Activated CD8-positive, alpha-beta memory T cell treated with anti-CD3 and anti-CD28 coated beads, Interleukin-2, amount 10 ng/mL, durations not matched to agents 7 days and 5 days (primary cell): Measurements from ENCODE around the gene SHOX. TPM values are rescaled to one million over a fixed set of nuclear protein-coding genes. Genes with fewer than 3 reads are reported as not detected.
"Not testable (repeated sequence)": the region's sequence is repeated elsewhere in the genome, so short reads cannot be mapped to it uniquely, and the experiment has no call there.

Experiments
- ATAC-seq: fragments of 150-1000 bp; cut with Tn5 transposase; one replicate; pipeline ENCODE4 v1.10.0; 2021; ENCODE audit warnings: moderate library complexity
- CTCF ChIA-PET: fragments of 350-600 bp; sonication (Branson Sonifier 250); formaldehyde crosslinking; loops from one replicate; lab custom pipeline; 2021; ENCODE audit warnings: antibody characterized with exemption; lab: Charles Lee
- DNase-seq: peaks from one replicate; pipeline ENCODE4 v3.0.0-alpha.2; 2020
- H3K27ac Mint-ChIP-seq: one replicate; pipeline ENCODE4 v1.8.0; 2021; ENCODE audit warnings: mild to moderate bottlenecking, mixed read lengths
- H3K27me3 Mint-ChIP-seq: one replicate; pipeline ENCODE4 v1.8.0; 2021; ENCODE audit warnings: mixed read lengths
- H3K36me3 Mint-ChIP-seq: one replicate; pipeline ENCODE4 v1.8.0; 2021; ENCODE audit warnings: mild to moderate bottlenecking, mixed read lengths
- H3K4me1 Mint-ChIP-seq: one replicate; pipeline ENCODE4 v1.8.0; 2021; ENCODE audit warnings: mixed read lengths
- H3K4me3 Mint-ChIP-seq: one replicate; pipeline ENCODE4 v1.8.0; 2021; ENCODE audit warnings: mild to moderate bottlenecking, moderate library complexity, mixed read lengths
- H3K9me3 Mint-ChIP-seq: one replicate; pipeline ENCODE4 v1.8.0; 2022; ENCODE audit warnings: low read depth, mixed read lengths
- total RNA-seq, 2 experiments: library from RNA; stranded (reverse); gene quantifications; one replicate each; pipeline ENCODE4 v1.2.3, GENCODE V29; 2021

Gene SHOX
- not detected for total RNA-seq

- Mint-ChIP-seq H3K27ac (peak within 1 kb of the TSS; percentile 48), H3K9me3 (peaks cover 5% of the 10 kb centered on the region), H3K4me3 (no peak within 1 kb of the TSS), H3K27me3 (peaks cover 71% of the 10 kb centered on the region), H3K4me1 (no peaks in the 10 kb centered on the region), H3K36me3 (peaks cover 4% of the 10 kb centered on the region)
- CTCF ChIA-PET = no interaction called here
- DNase-seq = no peak
- no peak for ATAC-seq
Measured at GRCh38 chrX:630612-631496, at the start of gene SHOX. Gene SHOX, plus strand, starts transcription at chrX:630791. Its CDS starts 107 bp downstream, at chrX:630898.

GRCh38 chrX:581066-581465 is 49.5 kb upstream of the SHOX start:
- H3K9me3 Mint-ChIP-seq = peaks cover 24% of the 10 kb centered on the region
- ATAC-seq (no peak), DNase-seq (no peak)
- H3K4me1 Mint-ChIP-seq = no peaks in the 10 kb centered on the region
- CTCF ChIA-PET = no interaction called here
- H3K27me3 Mint-ChIP-seq = no peaks in the 10 kb centered on the region
- H3K27ac Mint-ChIP-seq = no peak overlapping the region
- H3K4me3 Mint-ChIP-seq = no peak overlapping the region
- no peaks in the 10 kb centered on the region for H3K36me3 Mint-ChIP-seq

- no peaks in the 10 kb centered on the region for H3K4me1 Mint-ChIP-seq
- no peaks in the 10 kb centered on the region for H3K36me3 Mint-ChIP-seq
- H3K27ac Mint-ChIP-seq = no peak overlapping the region
- H3K27me3 Mint-ChIP-seq = no peaks in the 10 kb centered on the region
- ATAC-seq = no peak
- DNase-seq = no peak
- H3K9me3 Mint-ChIP-seq = peaks cover 24% of the 10 kb centered on the region
- no peak overlapping the region for H3K4me3 Mint-ChIP-seq
- CTCF ChIA-PET = no interaction called here
Measured at GRCh38 chrX:581720-582298, 48.8 kb upstream of the SHOX start.

GRCh38 chrX:584572-584971 is 46.0 kb upstream of the SHOX start:
- H3K9me3 Mint-ChIP-seq = peaks cover 10% of the 10 kb centered on the region
- no peak overlapping the region for H3K27ac Mint-ChIP-seq
- H3K4me3 Mint-ChIP-seq = no peak overlapping the region
- H3K4me1 Mint-ChIP-seq = no peaks in the 10 kb centered on the region
- CTCF ChIA-PET = no interaction called here
- DNase-seq = no peak
- ATAC-seq = no peak
- H3K36me3 Mint-ChIP-seq = no peaks in the 10 kb centered on the region
- no peaks in the 10 kb centered on the region for H3K27me3 Mint-ChIP-seq

- ATAC-seq (no peak), DNase-seq (no peak)
- H3K9me3 Mint-ChIP-seq = peaks cover 10% of the 10 kb centered on the region
- H3K27ac Mint-ChIP-seq = no peak overlapping the region
- CTCF ChIA-PET = no interaction called here
- no peak overlapping the region for H3K4me3 Mint-ChIP-seq
- no peaks in the 10 kb centered on the region for H3K27me3 Mint-ChIP-seq
- H3K4me1 Mint-ChIP-seq = no peaks in the 10 kb centered on the region
- H3K36me3 Mint-ChIP-seq = no peaks in the 10 kb centered on the region
Measured at GRCh38 chrX:585115-585808, 45.3 kb upstream of the SHOX start.

GRCh38 chrX:586351-586750 is 44.2 kb upstream of the SHOX start:
- no peaks in the 10 kb centered on the region for H3K4me1 Mint-ChIP-seq
- H3K27ac Mint-ChIP-seq = no peak overlapping the region
- CTCF ChIA-PET = no interaction called here
- DNase-seq = no peak
- H3K27me3 Mint-ChIP-seq = no peaks in the 10 kb centered on the region
- no peak overlapping the region for H3K4me3 Mint-ChIP-seq
- H3K36me3 Mint-ChIP-seq = no peaks in the 10 kb centered on the region
- H3K9me3 Mint-ChIP-seq = peaks cover 3% of the 10 kb centered on the region
- ATAC-seq = no peak

- DNase-seq, CTCF ChIA-PET, H3K27ac Mint-ChIP-seq, ATAC-seq, H3K9me3 Mint-ChIP-seq, H3K4me3 Mint-ChIP-seq, H3K27me3 Mint-ChIP-seq, H3K36me3 Mint-ChIP-seq, H3K4me1 Mint-ChIP-seq: not testable (repeated sequence)
Measured at GRCh38 chrX:589261-589660, 41.3 kb upstream of the SHOX start.

GRCh38 chrX:590693-591404 is 39.7 kb upstream of the SHOX start:
- Mint-ChIP-seq H3K27me3 (no peaks in the 10 kb centered on the region), H3K36me3 (no peaks in the 10 kb centered on the region), H3K9me3 (peaks cover 3% of the 10 kb centered on the region), H3K4me1 (no peaks in the 10 kb centered on the region), H3K4me3 (no peak overlapping the region), H3K27ac (no peak overlapping the region)
- no peak for DNase-seq
- CTCF ChIA-PET = no interaction called here
- no peak for ATAC-seq

GRCh38 chrX:599837-600715 is 30.5 kb upstream of the SHOX start:
- Mint-ChIP-seq H3K36me3 (no peaks in the 10 kb centered on the region), H3K27ac (no peak overlapping the region), H3K4me1 (no peaks in the 10 kb centered on the region), H3K27me3 (no peaks in the 10 kb centered on the region), H3K4me3 (no peak overlapping the region), H3K9me3 (peaks cover 17% of the 10 kb centered on the region)
- ATAC-seq (no peak), DNase-seq (no peak)
- CTCF ChIA-PET = no interaction called here

GRCh38 chrX:603029-603428 is 27.6 kb upstream of the SHOX start:
- ATAC-seq, H3K27ac Mint-ChIP-seq, H3K36me3 Mint-ChIP-seq, DNase-seq, CTCF ChIA-PET, H3K4me1 Mint-ChIP-seq, H3K9me3 Mint-ChIP-seq, H3K27me3 Mint-ChIP-seq, H3K4me3 Mint-ChIP-seq: not testable (repeated sequence)

- H3K27me3 Mint-ChIP-seq, H3K36me3 Mint-ChIP-seq, H3K4me1 Mint-ChIP-seq, ATAC-seq, H3K4me3 Mint-ChIP-seq, H3K9me3 Mint-ChIP-seq, DNase-seq, CTCF ChIA-PET, H3K27ac Mint-ChIP-seq: not testable (repeated sequence)
Measured at GRCh38 chrX:604616-605015, 26.0 kb upstream of the SHOX start.

- H3K4me3 Mint-ChIP-seq, CTCF ChIA-PET, ATAC-seq, H3K27me3 Mint-ChIP-seq, H3K36me3 Mint-ChIP-seq, H3K4me1 Mint-ChIP-seq, H3K27ac Mint-ChIP-seq, DNase-seq: not testable (repeated sequence)
- peaks cover 11% of the 10 kb centered on the region for H3K9me3 Mint-ChIP-seq
Measured at GRCh38 chrX:608088-608487, 22.5 kb upstream of the SHOX start.

GRCh38 chrX:614136-614535 is 16.5 kb upstream of the SHOX start:
- CTCF ChIA-PET = no interaction called here
- peaks cover 19% of the 10 kb centered on the region for H3K9me3 Mint-ChIP-seq
- peaks cover 3% of the 10 kb centered on the region for H3K27me3 Mint-ChIP-seq
- peaks cover 4% of the 10 kb centered on the region for H3K36me3 Mint-ChIP-seq
- H3K4me3 Mint-ChIP-seq = no peak overlapping the region
- ATAC-seq = no peak
- H3K4me1 Mint-ChIP-seq = no peaks in the 10 kb centered on the region
- H3K27ac Mint-ChIP-seq = no peak overlapping the region
- DNase-seq = no peak
